ENCODE measurements around the gene CALD1.

The CALD1 gene

GRCh38 chr7:134900166-134900982 is 120.9 kb downstream of the CALD1 start:
- DNase-seq = no peak

GRCh38 chr7:134901389-134902020 is 122.1 kb downstream of the CALD1 start:
- DNase-seq = no peak

GRCh38 chr7:134902058-134902457 is 122.6 kb downstream of the CALD1 start:
- no peak for DNase-seq

- no peak for DNase-seq
These were observed 123.8 kb downstream of the CALD1 start for GRCh38 chr7:134903073-134903790.

GRCh38 chr7:134905375-134905774 is 125.9 kb downstream of the CALD1 start:
- no peak for DNase-seq

GRCh38 chr7:134907000-134907399 is 127.6 kb downstream of the CALD1 start:
- no peak for DNase-seq

- no peak for DNase-seq
These were observed 128.2 kb downstream of the CALD1 start for GRCh38 chr7:134907639-134908038.

- DNase-seq = no peak
These were observed 128.9 kb downstream of the CALD1 start for GRCh38 chr7:134908289-134908688.

- DNase-seq = no peak
These were observed 130.9 kb downstream of the CALD1 start for GRCh38 chr7:134910214-134910890.

- DNase-seq = no peak
These were observed 131.5 kb downstream of the CALD1 start for GRCh38 chr7:134910968-134911367.

GRCh38 chr7:134916171-134916883 is 136.9 kb downstream of the CALD1 start:
- DNase-seq = no peak

- no peak for DNase-seq
These were observed 139.8 kb downstream of the CALD1 start for GRCh38 chr7:134919240-134919641.

GRCh38 chr7:134920026-134920753 is 140.8 kb downstream of the CALD1 start:
- DNase-seq = no peak

GRCh38 chr7:134922720-134923704 is 143.6 kb downstream of the CALD1 start:
- no peak for DNase-seq

- DNase-seq = no peak
These were observed 146.3 kb downstream of the CALD1 start for GRCh38 chr7:134925766-134926165.

GRCh38 chr7:134926396-134926795 is 147.0 kb downstream of the CALD1 start:
- DNase-seq = no peak

GRCh38 chr7:134927076-134927475 is 147.6 kb downstream of the CALD1 start:
- DNase-seq = no peak

GRCh38 chr7:134927723-134928122 is 148.3 kb downstream of the CALD1 start:
- DNase-seq = no peak

GRCh38 chr7:134928554-134928953 is 149.1 kb downstream of the CALD1 start:
- DNase-seq = no peak

GRCh38 chr7:134931487-134931886 is 152.1 kb downstream of the CALD1 start:
- DNase-seq = no peak

Data from activated CD4-positive, CD25-positive, alpha-beta regulatory T cell treated with anti-CD3 and anti-CD28 coated beads, Interleukin-2, amount 50 U/mL, for 72 hours (primary cell).